Suprapubic skin (tissue), 4 donors: ENCODE measurements around the gene LACRT.

Experiments
- EP300 ChIP-seq: sonication (generic); formaldehyde crosslinking; IDR thresholded peaks from one replicate; pipeline ENCODE4 v1.6.1; 2017; ENCODE audit warnings: antibody characterized with exemption
- POLR2A ChIP-seq, 2 donors: fragments of 450-650 bp; IDR thresholded peaks; one replicate each; pipeline ENCODE4 v1.6.1; 2017; ENCODE audit warnings: antibody characterized with exemption in 2 of 2, mild to moderate bottlenecking in 2 of 2, moderate library complexity in 2 of 2
- POLR2AphosphoS5 ChIP-seq, 3 donors: sonication (generic); formaldehyde crosslinking; IDR thresholded peaks; one replicate each; pipeline ENCODE4 v1.6.1; 2017; ENCODE audit warnings: antibody characterized with exemption in 3 of 3
- TF ChIP-seq, protein P1 (sequence below), 2 donors: fragments of 200-600 bp in 1 of 2; fragments of 450-650 bp in 1 of 2; sonication (generic) in 1 of 2; IDR thresholded peaks; one replicate each; pipeline ENCODE4 v1.5.1; 2016 to 2019; ENCODE audit warnings: antibody characterized with exemption in 2 of 2, mild to moderate bottlenecking in 1 of 2, moderate library complexity in 1 of 2

DNA sequence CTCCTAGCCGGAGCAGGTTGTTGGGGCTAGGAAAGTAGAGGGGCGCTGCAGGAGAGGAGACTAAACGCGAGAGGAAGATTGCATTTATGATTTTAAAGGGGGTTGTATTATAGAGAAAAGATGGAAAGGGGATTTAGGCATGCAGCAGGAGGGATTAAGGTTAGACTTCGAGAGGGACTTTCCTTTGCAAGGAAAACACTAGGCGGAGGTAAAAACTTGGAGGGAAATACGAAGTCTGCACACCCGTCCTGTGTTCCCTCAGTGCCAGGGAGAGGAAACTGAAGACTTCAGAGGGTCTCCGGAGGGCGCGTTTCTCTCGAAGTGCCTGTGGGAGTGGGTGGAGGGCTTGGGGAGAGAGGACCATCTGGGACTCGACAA is 45.8 kb downstream of the LACRT start:
- TF ChIP-seq, protein P1, sequence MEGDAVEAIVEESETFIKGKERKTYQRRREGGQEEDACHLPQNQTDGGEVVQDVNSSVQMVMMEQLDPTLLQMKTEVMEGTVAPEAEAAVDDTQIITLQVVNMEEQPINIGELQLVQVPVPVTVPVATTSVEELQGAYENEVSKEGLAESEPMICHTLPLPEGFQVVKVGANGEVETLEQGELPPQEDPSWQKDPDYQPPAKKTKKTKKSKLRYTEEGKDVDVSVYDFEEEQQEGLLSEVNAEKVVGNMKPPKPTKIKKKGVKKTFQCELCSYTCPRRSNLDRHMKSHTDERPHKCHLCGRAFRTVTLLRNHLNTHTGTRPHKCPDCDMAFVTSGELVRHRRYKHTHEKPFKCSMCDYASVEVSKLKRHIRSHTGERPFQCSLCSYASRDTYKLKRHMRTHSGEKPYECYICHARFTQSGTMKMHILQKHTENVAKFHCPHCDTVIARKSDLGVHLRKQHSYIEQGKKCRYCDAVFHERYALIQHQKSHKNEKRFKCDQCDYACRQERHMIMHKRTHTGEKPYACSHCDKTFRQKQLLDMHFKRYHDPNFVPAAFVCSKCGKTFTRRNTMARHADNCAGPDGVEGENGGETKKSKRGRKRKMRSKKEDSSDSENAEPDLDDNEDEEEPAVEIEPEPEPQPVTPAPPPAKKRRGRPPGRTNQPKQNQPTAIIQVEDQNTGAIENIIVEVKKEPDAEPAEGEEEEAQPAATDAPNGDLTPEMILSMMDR (IDR thresholded peaks at IDR 0.05) = no peak
- TF ChIP-seq POLR2AphosphoS5 (IDR thresholded peaks at IDR 0.05) = no peak
- TF ChIP-seq POLR2A (IDR thresholded peaks at IDR 0.05) = no peak
- TF ChIP-seq EP300 = no peak
